Ishikawa (cell line): ENCODE data around the gene SERHL2.

Experiments
- CREB1 ChIP-seq: IDR thresholded peaks from 2 replicates; pipeline ENCODE4 v1.6.1; 2012; ENCODE audit warnings: low read depth
- EGR1 ChIP-seq: IDR thresholded peaks from 2 replicates; pipeline ENCODE4 v1.6.1; 2012
- EP300 ChIP-seq: IDR thresholded peaks from 2 replicates; pipeline ENCODE4 v1.6.1; 2012; ENCODE audit warnings: borderline replicate concordance
- FOXM1 ChIP-seq: IDR thresholded peaks from 2 replicates; pipeline ENCODE4 v1.6.1; 2012; ENCODE audit warnings: low read depth, borderline replicate concordance
- RAD21 ChIP-seq: IDR thresholded peaks from 2 replicates; pipeline ENCODE4 v1.6.1; 2012; ENCODE audit warnings: low read depth
- TAF1 ChIP-seq: IDR thresholded peaks from 2 replicates; pipeline ENCODE4 v1.6.1; 2012; ENCODE audit warnings: low read depth, mild to moderate bottlenecking
- YY1 ChIP-seq: IDR thresholded peaks from 2 replicates; pipeline ENCODE4 v1.6.1; 2012; ENCODE audit warnings: low read depth
- ZBTB7A ChIP-seq: IDR thresholded peaks from 2 replicates; pipeline ENCODE4 v1.6.1; 2012; ENCODE audit warnings: low read depth
- TF ChIP-seq, protein P1 (sequence below): IDR thresholded peaks from 2 replicates; pipeline ENCODE4 v1.6.1; 2012; ENCODE audit warnings: low read depth, mild to moderate bottlenecking
- TF ChIP-seq, protein P2 (sequence below): IDR thresholded peaks from 2 replicates; pipeline ENCODE4 v1.6.1; 2012

DNA sequence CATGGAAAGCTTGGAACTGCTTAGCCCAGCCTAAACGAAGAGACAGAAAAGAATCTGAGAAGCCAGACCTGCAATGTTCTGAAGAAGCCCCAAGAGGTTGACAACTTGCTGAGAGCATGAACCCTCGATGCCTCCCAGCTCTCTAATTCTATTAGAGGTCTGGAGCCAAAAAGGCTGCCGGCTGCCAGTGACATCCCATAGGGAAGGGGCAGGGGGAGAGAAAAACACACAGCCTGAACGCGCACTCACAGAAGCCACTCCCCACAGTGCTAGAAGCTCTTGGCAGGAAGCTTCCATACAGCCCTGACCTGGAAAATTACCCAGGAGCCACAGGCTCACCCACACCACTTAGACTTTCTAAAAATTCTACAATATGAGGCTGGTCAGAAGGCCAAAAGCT is 42.6 kb downstream of the SERHL2 start:
- TF ChIP-seq, protein P1, sequence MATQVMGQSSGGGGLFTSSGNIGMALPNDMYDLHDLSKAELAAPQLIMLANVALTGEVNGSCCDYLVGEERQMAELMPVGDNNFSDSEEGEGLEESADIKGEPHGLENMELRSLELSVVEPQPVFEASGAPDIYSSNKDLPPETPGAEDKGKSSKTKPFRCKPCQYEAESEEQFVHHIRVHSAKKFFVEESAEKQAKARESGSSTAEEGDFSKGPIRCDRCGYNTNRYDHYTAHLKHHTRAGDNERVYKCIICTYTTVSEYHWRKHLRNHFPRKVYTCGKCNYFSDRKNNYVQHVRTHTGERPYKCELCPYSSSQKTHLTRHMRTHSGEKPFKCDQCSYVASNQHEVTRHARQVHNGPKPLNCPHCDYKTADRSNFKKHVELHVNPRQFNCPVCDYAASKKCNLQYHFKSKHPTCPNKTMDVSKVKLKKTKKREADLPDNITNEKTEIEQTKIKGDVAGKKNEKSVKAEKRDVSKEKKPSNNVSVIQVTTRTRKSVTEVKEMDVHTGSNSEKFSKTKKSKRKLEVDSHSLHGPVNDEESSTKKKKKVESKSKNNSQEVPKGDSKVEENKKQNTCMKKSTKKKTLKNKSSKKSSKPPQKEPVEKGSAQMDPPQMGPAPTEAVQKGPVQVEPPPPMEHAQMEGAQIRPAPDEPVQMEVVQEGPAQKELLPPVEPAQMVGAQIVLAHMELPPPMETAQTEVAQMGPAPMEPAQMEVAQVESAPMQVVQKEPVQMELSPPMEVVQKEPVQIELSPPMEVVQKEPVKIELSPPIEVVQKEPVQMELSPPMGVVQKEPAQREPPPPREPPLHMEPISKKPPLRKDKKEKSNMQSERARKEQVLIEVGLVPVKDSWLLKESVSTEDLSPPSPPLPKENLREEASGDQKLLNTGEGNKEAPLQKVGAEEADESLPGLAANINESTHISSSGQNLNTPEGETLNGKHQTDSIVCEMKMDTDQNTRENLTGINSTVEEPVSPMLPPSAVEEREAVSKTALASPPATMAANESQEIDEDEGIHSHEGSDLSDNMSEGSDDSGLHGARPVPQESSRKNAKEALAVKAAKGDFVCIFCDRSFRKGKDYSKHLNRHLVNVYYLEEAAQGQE = no peak
- TF ChIP-seq YY1 (no peak), TAF1 (no peak), EGR1 (no peak), CREB1 (no peak), ZBTB7A (no peak), EP300 (no peak), FOXM1 (no peak), RAD21 (no peak)
- TF ChIP-seq, protein P2, sequence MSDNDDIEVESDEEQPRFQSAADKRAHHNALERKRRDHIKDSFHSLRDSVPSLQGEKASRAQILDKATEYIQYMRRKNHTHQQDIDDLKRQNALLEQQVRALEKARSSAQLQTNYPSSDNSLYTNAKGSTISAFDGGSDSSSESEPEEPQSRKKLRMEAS = no peak
